Ishikawa (cell line): ENCODE results near the gene AURKAIP1.
A peak's percentile ranks its signal among the peaks of the same experiment; 100 is the strongest.

Experiments used
- CEBPB ChIP-seq: IDR thresholded peaks from 2 replicates; pipeline ENCODE4 v1.6.1; 2012
- CREB1 ChIP-seq: IDR thresholded peaks from 2 replicates; pipeline ENCODE4 v1.6.1; 2012; ENCODE audit warnings: low read depth
- EGR1 ChIP-seq: IDR thresholded peaks from 2 replicates; pipeline ENCODE4 v1.6.1; 2012
- EP300 ChIP-seq: IDR thresholded peaks from 2 replicates; pipeline ENCODE4 v1.6.1; 2012; ENCODE audit warnings: borderline replicate concordance
- FOXM1 ChIP-seq: IDR thresholded peaks from 2 replicates; pipeline ENCODE4 v1.6.1; 2012; ENCODE audit warnings: low read depth, borderline replicate concordance
- MAX ChIP-seq: IDR thresholded peaks from 2 replicates; pipeline ENCODE4 v1.6.1; 2012
- NFIC ChIP-seq: IDR thresholded peaks from 2 replicates; pipeline ENCODE4 v1.6.1; 2012
- RAD21 ChIP-seq: IDR thresholded peaks from 2 replicates; pipeline ENCODE4 v1.6.1; 2012; ENCODE audit warnings: low read depth
- TAF1 ChIP-seq: IDR thresholded peaks from 2 replicates; pipeline ENCODE4 v1.6.1; 2012; ENCODE audit warnings: low read depth, mild to moderate bottlenecking
- TCF12 ChIP-seq: IDR thresholded peaks from 2 replicates; pipeline ENCODE4 v1.6.1; 2012; ENCODE audit warnings: low read depth
- TEAD4 ChIP-seq: IDR thresholded peaks from 2 replicates; pipeline ENCODE4 v1.6.1; 2012
- YY1 ChIP-seq: IDR thresholded peaks from 2 replicates; pipeline ENCODE4 v1.6.1; 2012; ENCODE audit warnings: low read depth
- ZBTB7A ChIP-seq: IDR thresholded peaks from 2 replicates; pipeline ENCODE4 v1.6.1; 2012; ENCODE audit warnings: low read depth
- TF ChIP-seq, protein P1 (sequence below): IDR thresholded peaks from 2 replicates; pipeline ENCODE4 v1.6.1; 2012; ENCODE audit warnings: low read depth, mild to moderate bottlenecking
- TF ChIP-seq, protein P2 (sequence below): IDR thresholded peaks from 2 replicates; pipeline ENCODE4 v1.6.1; 2012

Gene AURKAIP1

GRCh38 chr1:1349256-1350012 is 25.6 kb downstream of the AURKAIP1 start, which contains the start of gene DVL1:
DVL1 (minus strand) TSS chr1:1349418; CDS start chr1:1349065, 353 bp downstream.
- TF ChIP-seq TEAD4: no peak
- TF ChIP-seq ZBTB7A: peak; percentile 87
- peak; percentile 47; the same call in 1 of the 2 replicates for TF ChIP-seq CREB1
- TF ChIP-seq RAD21: peak; percentile 37

GRCh38 chr1:1348420-1349255 is 26.4 kb downstream of the AURKAIP1 start:
- TF ChIP-seq FOXM1: no peak
- TF ChIP-seq, protein P1, sequence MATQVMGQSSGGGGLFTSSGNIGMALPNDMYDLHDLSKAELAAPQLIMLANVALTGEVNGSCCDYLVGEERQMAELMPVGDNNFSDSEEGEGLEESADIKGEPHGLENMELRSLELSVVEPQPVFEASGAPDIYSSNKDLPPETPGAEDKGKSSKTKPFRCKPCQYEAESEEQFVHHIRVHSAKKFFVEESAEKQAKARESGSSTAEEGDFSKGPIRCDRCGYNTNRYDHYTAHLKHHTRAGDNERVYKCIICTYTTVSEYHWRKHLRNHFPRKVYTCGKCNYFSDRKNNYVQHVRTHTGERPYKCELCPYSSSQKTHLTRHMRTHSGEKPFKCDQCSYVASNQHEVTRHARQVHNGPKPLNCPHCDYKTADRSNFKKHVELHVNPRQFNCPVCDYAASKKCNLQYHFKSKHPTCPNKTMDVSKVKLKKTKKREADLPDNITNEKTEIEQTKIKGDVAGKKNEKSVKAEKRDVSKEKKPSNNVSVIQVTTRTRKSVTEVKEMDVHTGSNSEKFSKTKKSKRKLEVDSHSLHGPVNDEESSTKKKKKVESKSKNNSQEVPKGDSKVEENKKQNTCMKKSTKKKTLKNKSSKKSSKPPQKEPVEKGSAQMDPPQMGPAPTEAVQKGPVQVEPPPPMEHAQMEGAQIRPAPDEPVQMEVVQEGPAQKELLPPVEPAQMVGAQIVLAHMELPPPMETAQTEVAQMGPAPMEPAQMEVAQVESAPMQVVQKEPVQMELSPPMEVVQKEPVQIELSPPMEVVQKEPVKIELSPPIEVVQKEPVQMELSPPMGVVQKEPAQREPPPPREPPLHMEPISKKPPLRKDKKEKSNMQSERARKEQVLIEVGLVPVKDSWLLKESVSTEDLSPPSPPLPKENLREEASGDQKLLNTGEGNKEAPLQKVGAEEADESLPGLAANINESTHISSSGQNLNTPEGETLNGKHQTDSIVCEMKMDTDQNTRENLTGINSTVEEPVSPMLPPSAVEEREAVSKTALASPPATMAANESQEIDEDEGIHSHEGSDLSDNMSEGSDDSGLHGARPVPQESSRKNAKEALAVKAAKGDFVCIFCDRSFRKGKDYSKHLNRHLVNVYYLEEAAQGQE: no peak
- TF ChIP-seq MAX: peak; percentile 73
- no peak; the same call in 1 of the 2 replicates for TF ChIP-seq TAF1
- TF ChIP-seq TEAD4: no peak
- TF ChIP-seq CEBPB: no peak
- TF ChIP-seq CREB1: no peak
- no peak for TF ChIP-seq ZBTB7A
- no peak for TF ChIP-seq EGR1
- peak; percentile 59; the same call in 1 of the 2 replicates for TF ChIP-seq YY1

DNA sequence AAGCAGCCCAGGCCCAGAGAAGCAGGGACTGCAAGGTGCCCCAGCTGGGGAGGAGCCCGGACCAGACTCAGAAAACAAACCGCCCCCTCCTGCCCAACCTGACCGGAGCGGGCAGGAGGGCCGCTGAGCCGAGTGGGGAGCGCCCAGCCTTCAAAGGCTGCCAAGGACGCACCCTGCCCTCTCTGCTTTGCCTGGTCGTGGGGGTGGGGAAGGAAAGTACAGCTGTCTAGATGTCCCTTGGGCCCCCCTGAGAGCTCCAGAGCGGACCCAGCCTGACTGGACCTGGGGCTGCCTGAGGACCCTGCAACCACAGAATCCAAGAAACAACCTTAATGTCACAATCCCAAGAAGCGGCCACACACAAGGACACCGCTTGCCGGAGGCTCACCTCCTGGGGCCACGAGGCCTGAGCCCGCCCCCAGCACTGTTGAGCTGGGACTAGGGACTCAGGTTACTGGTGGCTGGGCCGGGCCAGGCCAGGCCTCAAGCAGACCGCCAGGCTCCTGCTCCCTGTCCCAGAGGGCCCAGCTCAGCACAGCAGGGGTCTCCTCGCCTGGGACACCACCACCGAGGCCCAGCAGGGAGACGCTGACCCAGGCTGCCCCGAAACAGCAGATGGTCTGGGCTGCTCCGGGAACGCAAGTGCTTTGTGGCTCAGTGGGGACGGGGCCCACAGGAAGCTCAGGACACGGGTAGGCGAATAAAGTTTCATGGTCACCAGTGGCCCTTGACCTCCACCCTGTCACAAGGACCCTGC is 27.2 kb downstream of the AURKAIP1 start:
- TF ChIP-seq TAF1 (peak; percentile 21; the same call in 1 of the 2 replicates), FOXM1 (no peak), NFIC (no peak), ZBTB7A (peak; percentile 17; the same call in 1 of the 2 replicates), EP300 (no peak), TEAD4 (no peak), RAD21 (no peak), MAX (peak; percentile 79), CREB1 (no peak), TCF12 (no peak; the same call in 1 of the 2 replicates), EGR1 (0 out of 2 replicates have a peak, but pooled peaks have one; percentile 17), CEBPB (no peak)
- TF ChIP-seq, protein P1: no peak
- TF ChIP-seq, protein P2, sequence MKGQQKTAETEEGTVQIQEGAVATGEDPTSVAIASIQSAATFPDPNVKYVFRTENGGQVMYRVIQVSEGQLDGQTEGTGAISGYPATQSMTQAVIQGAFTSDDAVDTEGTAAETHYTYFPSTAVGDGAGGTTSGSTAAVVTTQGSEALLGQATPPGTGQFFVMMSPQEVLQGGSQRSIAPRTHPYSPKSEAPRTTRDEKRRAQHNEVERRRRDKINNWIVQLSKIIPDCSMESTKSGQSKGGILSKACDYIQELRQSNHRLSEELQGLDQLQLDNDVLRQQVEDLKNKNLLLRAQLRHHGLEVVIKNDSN: no peak

- no peak for TF ChIP-seq RAD21
- TF ChIP-seq MAX: no peak
- no peak for TF ChIP-seq CREB1
- TF ChIP-seq ZBTB7A: 0 out of 2 replicates have a peak, but pooled peaks have one; percentile 15
These were observed 27.9 kb downstream of the AURKAIP1 start for GRCh38 chr1:1347026-1347595.

- TF ChIP-seq, protein P1: no peak
- no peak for TF ChIP-seq YY1
- no peak for TF ChIP-seq TAF1
- TF ChIP-seq TCF12: no peak
- TF ChIP-seq ZBTB7A: no peak
- TF ChIP-seq EGR1: no peak
These were observed 28.5 kb downstream of the AURKAIP1 start for GRCh38 chr1:1346501-1346890.
